Adrenal gland (tissue), 5 donors: ENCODE results near the gene AP1G2.

ENCODE experiments used
- CTCF ChIP-seq, 6 experiments: fragments of 450-650 bp in 4 of 6; fragments of 200-600 bp in 2 of 6; sonication (generic) in 1 of 6; IDR thresholded peaks; 1 replicate in 5 of 6; 2 replicates in 1 of 6; pipeline versions ENCODE4 v1.5.1 to v1.8.0; 2016 to 2021; ENCODE audit warnings: antibody characterized with exemption in 6 of 6, mild to moderate bottlenecking in 2 of 6, moderate library complexity in 1 of 6
- POLR2A ChIP-seq, 2 donors: fragments of 450-650 bp; IDR thresholded peaks; one replicate each; pipeline ENCODE4 v1.6.1; 2017; ENCODE audit warnings: antibody characterized with exemption in 2 of 2, mild to moderate bottlenecking in 2 of 2, moderate library complexity in 1 of 2
- donor health status: DM: no; HTN: no; CAD: no.

- TF ChIP-seq CTCF (IDR thresholded peaks at IDR 0.05) (no peak), POLR2A (IDR thresholded peaks at IDR 0.05) (no peak)
These were observed 53.6 kb downstream of the AP1G2 start for GRCh38 chr14:23513818-23514643.
